ENCODE results near the gene ACSF3.
"Not testable (repeated sequence)": the region's sequence is repeated elsewhere in the genome, so short reads cannot be mapped to it uniquely, and the experiment has no call there.

The ACSF3 gene

GRCh38 chr16:89070590-89070989, 23.1 kb upstream of the ACSF3 start:
- intact Hi-C loops (cut with DNase I): no loop called here
- no peak for DNase-seq

- intact Hi-C loops (cut with DNase I): no loop called here
- DNase-seq: no peak
Observed at GRCh38 chr16:89071686-89072547, 21.7 kb upstream of the ACSF3 start.

DNA sequence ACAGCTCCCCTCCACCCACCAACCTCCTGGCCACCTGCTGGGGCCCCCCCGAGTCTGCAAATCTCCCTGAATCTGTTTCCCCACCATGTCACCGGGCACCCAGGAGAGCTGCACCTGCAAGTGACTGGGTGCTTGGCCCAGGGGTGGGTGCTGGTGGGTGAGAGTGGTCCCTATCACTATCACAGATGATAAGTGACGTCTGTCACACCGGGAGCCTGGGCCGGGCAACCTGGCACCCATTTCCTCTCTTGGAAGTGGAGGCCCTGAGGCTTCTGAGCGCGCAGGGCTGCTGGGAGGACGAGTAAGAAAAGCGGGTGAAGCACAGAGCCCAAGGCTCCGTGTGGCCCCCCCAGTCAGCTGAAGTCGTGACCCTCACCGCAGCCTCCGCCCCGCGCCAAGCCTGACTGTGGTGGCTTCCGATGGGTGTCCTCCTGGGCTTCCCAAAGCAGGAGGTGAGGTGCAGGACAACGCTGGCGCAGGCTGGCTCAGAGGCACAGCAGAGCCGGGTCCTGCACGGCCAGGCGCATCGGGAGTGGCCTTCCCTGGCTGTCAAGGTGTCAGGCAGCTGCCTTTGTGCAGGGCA, 21.0 kb upstream of the ACSF3 start:
- DNase-seq: peak in 1 of 10 donors; percentile 68
- intact Hi-C loops (cut with DNase I): no loop called here

GRCh38 chr16:89073346-89074071, 20.1 kb upstream of the ACSF3 start:
- intact Hi-C loops (cut with DNase I): no loop called here
- peak in 1 of 10 donors; percentile 60 for DNase-seq

DNA sequence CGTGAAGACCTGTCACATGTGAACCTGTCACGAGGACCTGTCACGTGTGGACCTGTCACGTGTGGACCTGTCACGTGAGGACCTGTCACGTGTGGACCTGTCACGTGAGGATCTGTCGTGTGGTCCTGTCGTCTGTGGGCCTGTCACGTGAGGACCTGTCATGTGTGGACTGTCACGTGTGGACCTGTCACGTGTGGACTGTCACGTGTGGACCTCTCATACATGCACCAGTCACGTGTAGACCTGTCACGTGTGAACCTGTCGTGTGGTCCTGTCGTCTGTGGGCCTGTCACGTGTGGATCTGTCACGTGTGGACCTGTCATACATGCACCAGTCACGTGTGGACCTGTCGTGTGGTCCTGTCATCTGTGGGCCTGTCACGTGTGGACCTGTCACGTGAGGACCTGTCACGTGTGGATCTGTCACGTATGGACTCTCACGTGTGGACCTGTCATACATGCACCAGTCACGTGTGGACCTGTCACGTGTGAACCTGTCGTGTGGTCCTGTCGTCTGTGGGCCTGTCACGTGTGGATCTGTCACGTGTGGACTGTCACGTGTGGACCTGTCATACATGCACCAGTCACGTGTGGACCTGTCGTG, 19.5 kb upstream of the ACSF3 start:
- intact Hi-C loops (cut with DNase I); DNase-seq: not testable (repeated sequence)

DNA sequence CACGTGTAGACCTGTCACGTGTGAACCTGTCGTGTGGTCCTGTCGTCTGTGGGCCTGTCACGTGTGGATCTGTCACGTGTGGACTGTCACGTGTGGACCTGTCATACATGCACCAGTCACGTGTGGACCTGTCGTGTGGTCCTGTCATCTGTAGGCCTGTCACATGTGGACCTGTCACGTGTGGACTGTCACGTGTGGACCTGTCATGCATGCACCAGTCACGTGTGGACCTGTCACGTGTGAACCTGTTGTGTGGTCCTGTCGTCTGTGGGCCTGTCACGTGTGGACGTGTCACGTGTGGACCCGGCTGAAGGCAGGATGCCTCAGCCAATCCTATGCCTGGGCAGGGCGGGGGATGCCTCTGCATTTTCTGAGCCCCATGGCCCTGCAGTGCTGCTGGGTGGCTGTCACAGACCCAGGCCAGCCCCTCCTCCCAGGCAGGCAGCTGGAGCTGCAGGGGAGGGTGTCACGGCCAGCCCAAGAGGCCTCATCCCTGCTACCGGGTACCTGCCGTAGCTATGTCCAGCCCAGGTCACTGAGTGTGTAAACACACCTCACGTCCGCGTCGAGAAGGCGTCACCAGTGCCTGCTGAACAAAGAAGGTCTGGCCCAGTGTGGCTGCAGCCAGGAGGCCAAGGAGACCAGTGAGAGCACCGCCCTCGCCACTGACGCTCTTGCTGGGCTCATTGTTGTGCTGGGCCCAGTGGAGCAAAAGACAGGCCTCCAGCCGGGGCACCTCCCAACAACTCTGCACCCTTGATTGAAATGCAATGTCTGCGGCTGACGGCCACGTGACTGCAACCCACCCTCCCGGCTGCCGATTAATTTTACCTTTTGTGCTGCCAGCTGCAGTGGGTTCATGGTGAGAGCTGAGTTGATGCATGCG, 18.6 kb upstream of the ACSF3 start:
- DNase-seq: no peak
- intact Hi-C loops (cut with DNase I): no loop called here

- no peak for DNase-seq
- intact Hi-C loops (cut with DNase I): no loop called here
Observed at GRCh38 chr16:89076159-89076558, 17.5 kb upstream of the ACSF3 start.

- intact Hi-C loops (cut with DNase I): no loop called here
- no peak for DNase-seq
Observed at GRCh38 chr16:89077076-89077475, 16.6 kb upstream of the ACSF3 start.

- DNase-seq: no peak
- intact Hi-C loops (cut with DNase I): no loop called here
Observed at GRCh38 chr16:89078172-89078571, 15.5 kb upstream of the ACSF3 start.

GRCh38 chr16:89079434-89079980, 14.1 kb upstream of the ACSF3 start:
- intact Hi-C loops (cut with DNase I): no loop called here
- no peak for DNase-seq

- DNase-seq: no peak
- intact Hi-C loops (cut with DNase I): no loop called here
Observed at GRCh38 chr16:89080196-89080853, 13.3 kb upstream of the ACSF3 start.

- DNase-seq: no peak
- intact Hi-C loops (cut with DNase I): no loop called here
Observed at GRCh38 chr16:89081556-89081955, 12.1 kb upstream of the ACSF3 start.

DNA sequence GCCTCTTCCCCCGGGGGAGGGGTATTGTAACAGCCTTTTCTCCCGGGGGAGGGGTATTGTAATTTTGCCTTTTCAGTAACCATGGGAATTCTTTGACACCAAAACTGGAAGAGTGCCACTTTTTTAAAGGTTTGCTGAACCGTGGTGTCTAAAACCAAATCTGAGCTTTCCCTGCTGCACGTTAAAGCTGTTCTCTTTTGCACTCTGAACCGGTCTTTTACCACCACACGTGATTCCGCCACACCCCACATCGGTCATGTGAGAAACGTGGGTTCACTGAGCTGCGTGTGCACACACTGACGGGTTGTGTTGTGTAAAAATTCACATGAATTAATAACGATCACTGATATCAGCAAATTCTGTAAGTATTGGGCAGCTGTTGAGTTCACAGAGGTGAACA, 9.2 kb upstream of the ACSF3 start:
- intact Hi-C loops (cut with DNase I): no loop called here
- no peak for DNase-seq

GRCh38 chr16:89084814-89085612, 8.6 kb upstream of the ACSF3 start:
- no peak for DNase-seq
- intact Hi-C loops (cut with DNase I): no loop called here

DNA sequence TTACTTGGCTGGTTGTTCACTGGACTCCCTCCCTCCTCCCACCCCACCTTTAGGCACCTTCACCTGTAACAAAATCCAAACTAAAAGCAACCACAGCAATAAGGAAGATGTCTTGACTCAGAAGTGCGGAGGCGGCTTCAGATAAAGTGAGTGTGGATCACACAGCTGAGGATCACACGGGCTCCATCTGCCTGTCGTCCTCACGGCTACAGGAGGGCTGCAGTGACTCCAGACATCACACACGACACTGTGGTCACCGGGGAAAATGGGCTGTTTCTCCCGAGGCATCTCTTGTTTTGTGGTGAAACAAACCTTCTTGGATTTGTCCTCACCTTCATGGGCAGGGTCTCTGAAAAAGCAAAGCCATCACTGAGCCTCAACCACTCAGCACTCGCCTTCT, 7.9 kb upstream of the ACSF3 start:
- no peak for DNase-seq
- intact Hi-C loops (cut with DNase I): no loop called here

DNA sequence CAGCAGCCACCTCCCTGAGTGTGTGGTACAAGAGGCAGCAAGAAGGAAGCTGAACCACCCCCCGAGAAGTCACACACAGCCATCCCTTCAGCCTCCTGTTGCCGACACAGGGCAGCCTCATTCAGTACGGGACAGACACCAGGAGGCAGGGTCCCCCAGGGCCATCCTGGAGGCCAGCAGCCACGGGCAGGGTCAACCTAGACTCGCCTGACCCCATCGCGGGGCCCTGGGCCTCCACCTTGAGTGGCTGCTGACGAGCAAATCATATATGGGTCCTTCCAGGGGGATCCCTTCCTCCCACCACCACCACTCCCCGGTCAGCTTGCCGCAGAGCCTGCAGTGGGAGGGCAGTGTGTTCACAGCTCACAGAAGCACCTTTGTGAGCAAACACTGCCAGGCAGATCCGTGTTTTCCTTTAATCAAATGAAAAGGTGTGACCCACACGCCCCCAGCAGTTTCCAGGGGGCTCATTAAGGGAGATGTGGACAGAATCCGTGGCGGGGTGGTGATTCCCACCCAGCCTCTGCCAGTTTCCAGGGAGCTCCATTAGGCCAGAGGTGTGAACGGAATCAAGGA, 5.6 kb upstream of the ACSF3 start:
- intact Hi-C loops (cut with DNase I): no loop called here
- peak in 1 of 10 donors; percentile 83 for DNase-seq

GRCh38 chr16:89089120-89089519, 4.5 kb upstream of the ACSF3 start:
- intact Hi-C loops (cut with DNase I): no loop called here
- no peak for DNase-seq

- intact Hi-C loops (cut with DNase I): no loop called here
- DNase-seq: no peak
Observed at GRCh38 chr16:89090182-89090630, 3.4 kb upstream of the ACSF3 start.

Data from posterior cingulate gyrus (tissue), 11 donors.